Left ventricle myocardium inferior (tissue), 1 donor: ENCODE results near the gene NPAS2. TPM values are rescaled to one million over a fixed set of nuclear protein-coding genes. Genes with fewer than 3 reads are reported as not detected.

Source experiments
- DNase-seq: peaks from one replicate; pipeline ENCODE4 v3.0.0-alpha.2; 2020
- H3K27ac ChIP-seq: fragments of 200-600 bp; replicated peaks from 2 replicates; pipeline ENCODE4 v1.8.0; 2021
- H3K27me3 ChIP-seq: fragments of 200-600 bp; 2 replicates; pipeline ENCODE4 v1.8.0; 2021; ENCODE audit warnings: low read depth
- H3K36me3 ChIP-seq: fragments of 200-600 bp; 2 replicates; pipeline ENCODE4 v1.8.0; 2021
- H3K4me1 ChIP-seq: fragments of 200-600 bp; 2 replicates; pipeline ENCODE4 v1.8.0; 2021
- H3K4me3 ChIP-seq: fragments of 200-600 bp; 2 replicates; pipeline ENCODE4 v1.8.0; 2021; ENCODE audit warnings: mild to moderate bottlenecking, moderate library complexity
- H3K9me3 ChIP-seq: fragments of 200-600 bp; replicated peaks from 2 replicates; pipeline ENCODE4 v1.8.0; 2021
- intact Hi-C: fragments of 100-400 bp; cut with micrococcal nuclease; formaldehyde crosslinking; loops from one replicate; pipeline ENCODE4 v1.11.0; 2022
- total RNA-seq: library from RNA; stranded (reverse); fragmentation: NEBNext Ultra II Directional; extraction: Animal tissue kit (Norgen Biotek cat#: 25700); gene quantifications from one replicate; pipeline ENCODE4 v1.2.1, GENCODE V29; 2021
- TF ChIP-seq, protein P1 (sequence below): fragments of 200-600 bp; IDR thresholded peaks from 2 replicates; pipeline ENCODE4 v1.8.0; 2021; ENCODE audit warnings: antibody characterized with exemption, mild to moderate bottlenecking, borderline replicate concordance
- donor health status: DM: no; HTN: yes; CAD: no; lungs with severe emphysema.

The NPAS2 gene
- total RNA-seq, 1 donor from 2014 or later: 51.0 TPM

GRCh38 chr2:100988630-100989417 lies 168.9 kb downstream of the NPAS2 start:
- peaks cover 33% of the 10 kb centered on the region for H3K36me3 ChIP-seq
- intact Hi-C loops: loop anchor here (5.0 kb wide), 1 partner anchor 382 kb away; no protein-coding TSS in a partner anchor
- H3K4me1 ChIP-seq: peaks cover 5% of the 10 kb centered on the region
- no peaks in the 10 kb centered on the region for H3K9me3 ChIP-seq
- DNase-seq: no peak
- H3K27ac ChIP-seq: no peak overlapping the region
- H3K27me3 ChIP-seq: no peaks in the 10 kb centered on the region
- H3K4me3 ChIP-seq: no peak overlapping the region
- TF ChIP-seq, protein P1, sequence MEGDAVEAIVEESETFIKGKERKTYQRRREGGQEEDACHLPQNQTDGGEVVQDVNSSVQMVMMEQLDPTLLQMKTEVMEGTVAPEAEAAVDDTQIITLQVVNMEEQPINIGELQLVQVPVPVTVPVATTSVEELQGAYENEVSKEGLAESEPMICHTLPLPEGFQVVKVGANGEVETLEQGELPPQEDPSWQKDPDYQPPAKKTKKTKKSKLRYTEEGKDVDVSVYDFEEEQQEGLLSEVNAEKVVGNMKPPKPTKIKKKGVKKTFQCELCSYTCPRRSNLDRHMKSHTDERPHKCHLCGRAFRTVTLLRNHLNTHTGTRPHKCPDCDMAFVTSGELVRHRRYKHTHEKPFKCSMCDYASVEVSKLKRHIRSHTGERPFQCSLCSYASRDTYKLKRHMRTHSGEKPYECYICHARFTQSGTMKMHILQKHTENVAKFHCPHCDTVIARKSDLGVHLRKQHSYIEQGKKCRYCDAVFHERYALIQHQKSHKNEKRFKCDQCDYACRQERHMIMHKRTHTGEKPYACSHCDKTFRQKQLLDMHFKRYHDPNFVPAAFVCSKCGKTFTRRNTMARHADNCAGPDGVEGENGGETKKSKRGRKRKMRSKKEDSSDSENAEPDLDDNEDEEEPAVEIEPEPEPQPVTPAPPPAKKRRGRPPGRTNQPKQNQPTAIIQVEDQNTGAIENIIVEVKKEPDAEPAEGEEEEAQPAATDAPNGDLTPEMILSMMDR: no peak

DNA sequence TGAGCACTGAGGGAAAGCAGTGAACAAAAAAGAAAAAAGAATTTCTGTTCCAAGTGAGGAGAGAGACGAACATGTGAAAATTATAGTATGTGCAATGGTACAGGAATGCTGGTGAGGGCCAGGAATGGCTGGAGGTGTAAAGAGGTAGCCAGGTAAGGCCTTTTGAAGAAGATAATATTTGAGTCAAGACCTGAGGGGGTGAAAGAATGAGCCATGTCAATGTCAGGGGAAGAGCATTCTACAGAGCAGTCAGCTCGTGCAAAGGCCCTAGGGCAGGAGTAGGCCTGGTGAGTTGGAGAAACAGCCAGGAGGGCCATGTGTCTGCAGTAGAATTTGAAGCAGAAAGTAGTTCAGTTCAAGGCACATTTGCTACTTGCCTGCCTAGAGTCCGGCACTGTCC lies 169.7 kb downstream of the NPAS2 start:
- peaks cover 4% of the 10 kb centered on the region for H3K4me1 ChIP-seq
- H3K27ac ChIP-seq: no peak overlapping the region
- no peak for DNase-seq
- TF ChIP-seq, protein P1: no peak
- no peak overlapping the region for H3K4me3 ChIP-seq
- H3K9me3 ChIP-seq: no peaks in the 10 kb centered on the region
- peaks cover 42% of the 10 kb centered on the region for H3K36me3 ChIP-seq
- intact Hi-C loops: loop anchor here (5.0 kb wide), 1 partner anchor 382 kb away; no protein-coding TSS in a partner anchor
- H3K27me3 ChIP-seq: no peaks in the 10 kb centered on the region

GRCh38 chr2:100990166-100990565 lies 170.2 kb downstream of the NPAS2 start:
- Histone ChIP-seq H3K9me3 (no peaks in the 10 kb centered on the region), H3K36me3 (peaks cover 47% of the 10 kb centered on the region), H3K4me3 (no peak overlapping the region), H3K27ac (no peak overlapping the region), H3K27me3 (no peaks in the 10 kb centered on the region), H3K4me1 (peaks cover 4% of the 10 kb centered on the region)
- intact Hi-C loops: no loop called here
- DNase-seq: no peak
- TF ChIP-seq, protein P1: no peak

- H3K27ac ChIP-seq: no peak overlapping the region
- TF ChIP-seq, protein P1: no peak
- H3K9me3 ChIP-seq: no peaks in the 10 kb centered on the region
- H3K27me3 ChIP-seq: no peaks in the 10 kb centered on the region
- H3K36me3 ChIP-seq: peaks cover 53% of the 10 kb centered on the region
- DNase-seq: no peak
- H3K4me1 ChIP-seq: peaks cover 4% of the 10 kb centered on the region
- intact Hi-C loops: no loop called here
- no peak overlapping the region for H3K4me3 ChIP-seq
Observed at GRCh38 chr2:100990650-100991403, 170.9 kb downstream of the NPAS2 start.

- H3K27ac ChIP-seq: no peak overlapping the region
- intact Hi-C loops: no loop called here
- peaks cover 58% of the 10 kb centered on the region for H3K36me3 ChIP-seq
Observed at GRCh38 chr2:100991404-100991773, 171.4 kb downstream of the NPAS2 start.

More at GRCh38 chr2:100991404-100991773, 171.4 kb downstream of the NPAS2 start:
- Histone ChIP-seq H3K27me3 (no peaks in the 10 kb centered on the region), H3K4me1 (peaks cover 4% of the 10 kb centered on the region), H3K4me3 (no peak overlapping the region), H3K9me3 (no peaks in the 10 kb centered on the region)
- no peak for DNase-seq
- TF ChIP-seq, protein P1: no peak
